PC-3 (cell line): ENCODE measurements around the gene NTM.

Experiments
- EZH2 ChIP-seq: fragments of 300-600 bp; sonication (generic); IDR thresholded peaks from one replicate; pipeline ENCODE4 v1.6.1; 2017; ENCODE audit warnings: antibody characterized with exemption, mild to moderate bottlenecking, low read length; ENCODE audit not compliant: unreplicated experiment
- TF ChIP-seq, protein P1 (sequence below): fragments of 300-600 bp; sonication (generic); conservative IDR thresholded peaks from 2 replicates; pipeline ENCODE4 v1.5.1; 2017; ENCODE audit warnings: antibody characterized with exemption, low read depth, mild to moderate bottlenecking, low read length

GRCh38 chr11:131814108-131814507 lies 443.7 kb downstream of the NTM start:
- TF ChIP-seq, protein P1, sequence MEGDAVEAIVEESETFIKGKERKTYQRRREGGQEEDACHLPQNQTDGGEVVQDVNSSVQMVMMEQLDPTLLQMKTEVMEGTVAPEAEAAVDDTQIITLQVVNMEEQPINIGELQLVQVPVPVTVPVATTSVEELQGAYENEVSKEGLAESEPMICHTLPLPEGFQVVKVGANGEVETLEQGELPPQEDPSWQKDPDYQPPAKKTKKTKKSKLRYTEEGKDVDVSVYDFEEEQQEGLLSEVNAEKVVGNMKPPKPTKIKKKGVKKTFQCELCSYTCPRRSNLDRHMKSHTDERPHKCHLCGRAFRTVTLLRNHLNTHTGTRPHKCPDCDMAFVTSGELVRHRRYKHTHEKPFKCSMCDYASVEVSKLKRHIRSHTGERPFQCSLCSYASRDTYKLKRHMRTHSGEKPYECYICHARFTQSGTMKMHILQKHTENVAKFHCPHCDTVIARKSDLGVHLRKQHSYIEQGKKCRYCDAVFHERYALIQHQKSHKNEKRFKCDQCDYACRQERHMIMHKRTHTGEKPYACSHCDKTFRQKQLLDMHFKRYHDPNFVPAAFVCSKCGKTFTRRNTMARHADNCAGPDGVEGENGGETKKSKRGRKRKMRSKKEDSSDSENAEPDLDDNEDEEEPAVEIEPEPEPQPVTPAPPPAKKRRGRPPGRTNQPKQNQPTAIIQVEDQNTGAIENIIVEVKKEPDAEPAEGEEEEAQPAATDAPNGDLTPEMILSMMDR = no peak
- no peak for TF ChIP-seq EZH2
